Hematopoietic multipotent progenitor cell (in vitro differentiated cells): ENCODE data around the gene ASPM. TPM values are rescaled to one million over a fixed set of nuclear protein-coding genes. Genes with fewer than 3 reads are reported as not detected.

Experiments used
- total RNA-seq: library from RNA; depleted of rRNA; stranded (reverse); fragments of >200 nt; gene quantifications from one replicate; pipeline ENCODE4 v1.2.3, GENCODE V29; 2012

ASPM gene
- total RNA-seq, 1 donor = 1.3 TPM

Other genes starting within 250 kb of the ASPM start
- gene CFHR2, start 202.9 kb downstream of the ASPM start, total RNA-seq = not detected
- gene CFHR5, start 169.1 kb downstream of the ASPM start, total RNA-seq = under 0.01 TPM
- gene F13B, start 79.4 kb downstream of the ASPM start, total RNA-seq = not detected
- gene ZBTB41, start 54.6 kb upstream of the ASPM start, total RNA-seq = 2.4 TPM
- gene CRB1, start 121.6 kb upstream of the ASPM start, total RNA-seq = under 0.01 TPM